NK-92 treated with Interleukin-12 subunit alpha and Interleukin-12 subunit beta, amount 100 ng/mL, for 24 hours (cell line): Measurements from ENCODE around the gene GNAT2.
A peak's percentile ranks its signal among the peaks of the same experiment; 100 is the strongest.

Experiments
- DNase-seq: peaks from one replicate; lab custom pipeline; 2025; lab: John Stamatoyannopoulos, UW

Gene GNAT2

DNA sequence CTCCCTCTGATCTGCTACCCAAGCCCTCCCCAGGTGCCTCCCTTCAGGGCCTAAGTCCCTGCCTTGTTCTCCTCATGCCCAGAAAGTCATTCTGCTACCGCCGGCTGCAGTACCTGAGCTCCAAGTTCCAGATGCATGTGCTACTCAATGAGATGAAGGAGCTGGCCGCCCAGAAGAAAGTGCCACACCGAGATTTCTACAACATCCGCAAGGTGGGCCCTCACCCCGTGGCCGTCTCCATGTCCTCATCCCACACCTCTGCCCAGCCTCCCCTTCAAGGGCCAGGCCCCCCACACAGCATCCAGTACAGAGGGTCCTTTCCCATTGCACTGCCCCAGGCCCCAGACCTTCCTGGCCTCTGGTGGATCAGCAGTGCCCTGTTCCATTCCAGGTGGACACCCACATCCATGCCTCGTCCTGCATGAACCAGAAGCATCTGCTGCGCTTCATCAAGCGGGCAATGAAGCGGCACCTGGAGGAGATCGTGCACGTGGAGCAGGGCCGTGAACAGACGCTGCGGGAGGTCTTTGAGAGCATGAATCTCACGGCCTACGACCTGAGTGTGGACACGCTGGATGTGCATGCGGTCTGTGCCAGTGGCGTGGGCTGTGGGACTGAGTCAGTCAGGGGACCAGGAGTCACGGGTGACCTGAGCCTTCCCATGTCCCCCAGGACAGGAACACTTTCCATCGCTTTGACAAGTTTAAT is 8.4 kb upstream of the GNAT2 start:
- no peak for DNase-seq

DNA sequence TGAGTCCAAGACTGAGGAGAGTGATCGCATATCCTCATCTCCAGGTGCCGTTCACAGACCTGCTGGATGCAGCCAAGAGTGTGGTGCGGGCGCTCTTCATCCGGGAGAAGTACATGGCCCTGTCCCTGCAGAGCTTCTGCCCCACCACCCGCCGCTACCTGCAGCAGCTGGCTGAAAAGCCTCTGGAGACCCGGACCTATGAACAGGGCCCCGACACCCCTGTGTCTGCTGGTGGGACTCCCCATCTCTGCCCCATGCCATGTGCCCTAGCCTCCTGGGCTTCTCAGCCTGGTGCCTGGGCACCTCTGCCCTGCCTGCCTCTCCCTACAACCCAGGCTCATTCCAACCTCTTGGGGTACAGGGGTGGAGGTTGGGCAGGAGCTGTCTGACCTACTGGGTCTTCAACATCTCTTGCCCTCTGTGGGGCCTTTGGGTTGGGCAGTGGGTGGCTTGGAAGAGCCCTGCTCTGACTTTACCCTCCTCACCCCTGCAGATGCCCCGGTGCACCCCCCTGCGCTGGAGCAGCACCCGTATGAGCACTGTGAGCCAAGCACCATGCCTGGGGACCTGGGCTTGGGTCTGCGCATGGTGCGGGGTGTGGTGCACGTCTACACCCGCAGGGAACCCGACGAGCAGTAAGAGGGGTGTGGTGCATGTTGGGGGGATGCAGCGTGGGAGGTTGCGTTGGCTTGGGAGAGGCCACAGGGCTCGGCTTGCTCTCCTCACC is 7.4 kb upstream of the GNAT2 start:
- no peak for DNase-seq

DNA sequence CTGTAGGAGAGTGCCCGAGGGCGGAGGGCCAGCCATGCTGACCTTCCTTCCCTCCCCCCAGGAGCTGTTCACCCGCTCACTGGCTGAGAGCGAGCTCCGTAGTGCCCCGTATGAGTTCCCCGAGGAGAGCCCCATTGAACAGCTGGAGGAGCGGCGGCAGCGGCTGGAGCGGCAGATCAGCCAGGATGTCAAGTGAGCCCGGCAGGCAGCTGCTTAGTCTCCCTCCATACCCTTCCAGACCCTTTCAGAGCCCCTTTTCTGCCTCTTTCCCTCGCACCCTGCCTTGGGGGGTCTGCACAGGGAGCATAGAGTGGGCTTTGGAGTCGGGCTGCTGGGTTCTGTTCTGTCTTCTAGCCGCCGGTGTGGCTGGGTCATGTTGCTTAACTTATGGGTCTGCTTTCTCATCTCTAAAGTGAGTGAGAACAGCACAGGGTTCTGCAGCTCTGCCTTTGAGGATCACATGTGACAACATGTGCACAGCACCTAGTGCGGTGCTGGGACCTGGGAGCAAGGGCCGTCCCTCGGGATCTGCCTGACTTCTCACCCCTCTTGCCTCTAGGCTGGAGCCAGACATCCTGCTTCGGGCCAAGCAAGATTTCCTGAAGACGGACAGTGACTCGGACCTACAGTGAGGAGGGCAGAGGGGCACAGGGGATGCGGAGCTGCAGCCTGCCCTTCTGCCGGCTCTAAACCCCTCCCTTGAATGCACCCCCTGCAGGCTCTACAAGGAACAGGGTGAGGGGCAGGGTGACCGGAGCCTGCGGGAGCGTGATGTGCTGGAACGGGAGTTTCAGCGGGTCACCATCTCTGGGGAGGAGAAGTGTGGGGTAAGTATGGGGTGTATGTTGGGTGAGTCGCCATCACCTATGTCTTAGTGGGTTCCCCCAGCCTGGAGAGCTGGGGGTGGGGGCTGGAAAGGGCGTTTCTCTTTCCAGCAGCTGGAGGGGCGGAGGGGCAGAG is 6.5 kb upstream of the GNAT2 start:
- DNase-seq, result no peak

DNA sequence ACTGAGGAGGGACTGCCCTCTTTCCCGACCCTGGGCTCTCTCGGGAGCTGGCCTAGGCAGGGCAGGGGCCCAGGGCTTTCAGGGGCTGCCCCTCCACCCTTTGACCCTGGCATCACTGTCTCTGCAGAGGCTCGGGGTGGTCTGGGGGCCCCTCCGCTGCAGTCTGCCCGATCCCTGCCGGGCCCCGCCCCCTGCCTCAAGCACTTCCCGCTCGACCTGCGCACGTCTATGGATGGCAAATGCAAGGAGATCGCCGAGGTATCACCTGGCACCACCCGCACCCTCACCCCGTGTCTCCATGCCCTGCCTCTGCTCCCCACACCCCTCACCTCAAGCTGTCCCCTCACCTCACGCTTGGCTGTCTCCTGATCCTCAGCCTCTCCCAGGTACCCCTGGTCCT is 5.8 kb upstream of the GNAT2 start:
- DNase-seq, result no peak

DNA sequence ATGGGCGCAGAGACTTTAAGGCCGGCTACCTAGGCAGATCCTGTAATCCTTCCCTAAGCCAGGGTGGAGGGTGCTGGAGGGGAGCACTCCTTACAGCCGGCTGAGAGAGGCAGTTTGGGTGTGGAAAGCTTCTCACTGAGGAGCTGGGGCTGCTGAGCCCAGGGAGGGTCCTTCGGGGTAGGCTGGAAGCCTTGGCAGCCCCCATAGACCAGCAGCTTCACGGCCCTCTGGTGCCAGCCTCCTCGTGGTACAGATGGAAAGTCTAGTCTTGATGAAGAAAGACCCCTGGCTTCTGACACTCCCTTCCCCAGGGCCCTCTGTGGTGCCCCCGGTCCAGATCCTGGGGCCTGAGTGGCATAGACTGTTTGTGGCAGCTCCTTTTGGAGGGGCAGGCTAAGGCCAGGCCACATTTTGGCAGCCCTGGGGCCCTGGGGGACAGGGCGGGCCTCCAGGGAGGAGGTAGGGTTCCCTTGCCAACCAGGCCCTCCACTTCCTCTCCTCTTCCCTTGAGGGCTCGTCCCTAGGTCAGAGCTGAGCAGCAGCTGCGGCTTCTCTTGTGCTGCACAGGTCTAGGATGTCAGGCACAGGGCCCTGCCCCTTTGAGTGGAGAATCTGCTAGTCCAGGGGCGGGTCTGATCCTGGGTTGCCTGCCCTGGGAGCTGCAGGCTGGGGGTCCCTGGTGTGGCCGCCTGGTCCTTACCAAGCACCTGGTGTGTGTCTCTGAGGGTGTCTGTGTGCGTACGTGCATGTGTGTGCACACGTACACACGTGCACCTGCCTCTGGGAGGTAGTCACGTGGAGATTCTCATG is 5.0 kb upstream of the GNAT2 start:
- no peak for DNase-seq

DNA sequence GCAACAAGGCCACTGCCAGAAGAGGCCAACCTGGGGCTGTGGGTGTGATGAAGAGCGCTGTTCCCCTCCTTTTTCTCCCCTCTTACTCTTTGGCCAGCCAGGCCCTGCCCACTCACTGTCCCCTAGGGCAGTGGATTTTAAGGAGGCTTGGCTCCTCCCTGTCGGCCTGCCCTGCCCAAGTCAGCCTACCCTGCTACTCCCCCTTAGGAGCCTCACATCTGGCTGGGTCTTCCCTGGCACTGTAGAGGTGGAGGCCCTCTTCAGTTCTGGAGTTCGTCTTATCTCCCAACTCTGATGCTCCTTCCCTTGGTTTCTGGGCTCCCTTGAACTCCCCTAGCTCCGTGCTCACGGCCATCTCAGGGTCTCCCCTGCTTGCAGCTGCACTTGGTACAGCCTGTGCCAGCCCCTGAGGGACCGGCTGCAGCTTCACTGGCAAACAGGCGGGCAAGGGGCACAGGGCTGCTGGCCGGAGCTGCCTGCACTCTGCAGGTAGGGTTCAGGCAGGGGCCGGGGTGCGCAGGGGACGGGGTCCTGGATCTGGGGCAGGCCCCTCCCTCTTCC is 4.3 kb upstream of the GNAT2 start:
- DNase-seq, result no peak

DNA sequence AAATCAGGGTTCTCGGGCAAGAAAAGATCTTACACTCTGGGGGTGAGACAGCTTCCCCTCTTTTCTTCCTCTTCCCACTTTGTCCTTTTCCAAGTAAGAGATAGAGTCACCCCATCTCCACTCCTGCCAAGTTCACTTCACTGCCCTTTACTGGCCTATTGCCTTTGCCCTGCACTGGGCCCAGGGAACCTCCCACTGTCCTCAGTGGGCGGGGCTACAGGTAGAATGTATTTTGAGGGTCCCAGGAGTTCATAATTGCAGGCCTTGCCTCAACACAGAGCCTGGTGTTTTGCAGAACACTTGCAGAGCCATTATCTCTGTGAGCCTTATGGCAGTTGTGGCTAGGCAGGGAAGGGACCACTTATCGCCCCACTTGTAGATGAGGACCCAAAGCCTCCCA is 3.5 kb upstream of the GNAT2 start:
- no peak for DNase-seq

DNA sequence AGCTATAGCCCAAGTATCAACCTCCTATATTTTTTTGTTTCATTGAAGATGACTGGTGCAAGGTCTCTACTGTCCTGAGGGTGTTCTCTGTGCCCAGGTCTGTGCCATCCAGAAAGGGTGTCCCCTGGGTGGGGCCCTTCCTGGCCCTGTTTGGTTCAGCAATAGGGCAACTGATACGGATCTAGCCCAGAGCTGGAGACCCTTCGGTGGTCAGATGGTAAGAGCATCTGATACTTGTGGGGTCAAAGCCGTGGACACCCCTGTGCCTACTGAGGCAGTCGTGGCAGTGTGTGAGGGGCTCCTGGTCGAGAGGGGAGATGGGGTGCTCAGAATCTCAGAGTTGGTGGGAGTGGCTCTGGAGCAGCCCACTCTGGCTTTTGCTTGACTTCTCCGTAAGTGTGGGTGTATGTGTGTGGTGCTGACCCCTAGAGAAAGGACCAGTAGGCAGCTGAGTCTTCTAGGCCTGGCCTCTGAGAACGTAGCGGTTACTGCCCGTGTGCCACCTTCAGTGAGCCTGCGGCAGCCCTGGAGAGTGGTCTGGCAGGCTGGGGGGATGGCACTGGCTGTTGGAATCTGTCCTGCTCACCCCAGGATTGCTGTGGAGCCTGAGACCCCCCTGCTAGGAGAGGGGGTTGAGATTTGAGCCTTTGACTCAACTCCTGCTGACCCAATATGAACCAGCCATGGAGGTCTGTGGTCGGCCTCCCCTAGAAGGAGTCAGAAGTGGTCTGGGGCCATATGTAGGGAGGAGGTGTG is 2.9 kb upstream of the GNAT2 start:
- DNase-seq, result no peak

DNA sequence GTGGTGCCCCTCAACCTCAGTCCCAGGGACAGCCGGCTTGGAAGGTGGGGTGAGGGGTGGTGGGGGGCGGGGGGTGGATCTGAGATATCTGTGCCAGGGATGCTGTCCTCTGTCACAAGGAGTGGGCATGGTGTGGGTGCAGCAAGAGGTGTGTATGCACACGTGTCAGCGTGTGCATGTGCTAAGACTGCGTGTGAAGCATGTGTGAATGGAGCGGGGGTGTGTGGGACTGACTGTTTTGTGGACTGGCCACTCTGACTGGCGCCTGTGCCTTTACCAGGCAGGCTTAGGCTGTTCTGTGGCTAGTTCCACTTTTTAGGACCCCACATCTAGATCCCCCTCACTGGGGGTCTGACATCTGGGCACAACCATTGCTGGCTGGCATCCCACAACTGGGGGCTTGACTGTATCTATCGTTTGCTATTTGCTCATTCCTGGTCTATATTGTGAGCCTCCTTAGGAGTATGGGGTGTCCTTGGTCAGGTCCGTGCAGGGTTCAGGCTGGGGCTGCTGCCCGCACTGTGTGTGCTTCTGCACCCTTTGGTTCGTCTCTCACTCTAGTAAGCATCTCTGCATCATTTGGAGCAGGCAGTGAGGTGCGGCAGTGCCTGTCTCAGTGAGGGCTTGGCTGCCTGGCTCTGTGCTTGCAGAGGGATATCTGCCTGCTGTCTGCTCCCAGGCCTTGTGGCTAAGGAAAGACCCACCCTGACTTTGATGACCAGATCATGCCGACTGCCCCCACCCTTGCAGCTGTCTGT is 2.1 kb upstream of the GNAT2 start:
- DNase-seq, result no peak

DNA sequence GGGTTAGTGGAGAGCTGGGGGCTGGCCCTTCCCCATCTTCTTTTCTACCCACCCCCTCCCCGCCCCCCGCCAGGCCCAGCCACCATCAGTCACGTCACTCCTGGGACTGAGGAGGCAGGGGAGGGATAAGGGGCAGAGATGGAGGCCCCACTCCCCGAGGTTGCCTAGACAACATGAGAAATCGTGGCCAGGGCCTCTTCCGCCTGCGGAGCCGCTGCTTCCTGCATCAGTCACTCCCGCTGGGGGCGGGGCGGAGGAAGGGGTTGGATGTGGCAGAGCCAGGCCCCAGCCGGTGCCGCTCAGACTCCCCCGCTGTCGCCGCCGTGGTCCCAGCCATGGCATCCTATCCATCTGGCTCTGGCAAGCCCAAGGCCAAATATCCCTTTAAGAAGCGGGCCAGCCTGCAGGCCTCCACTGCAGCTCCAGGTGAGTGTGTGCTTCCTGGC is 1.4 kb upstream of the GNAT2 start:
- DNase-seq, result peak; percentile 96

DNA sequence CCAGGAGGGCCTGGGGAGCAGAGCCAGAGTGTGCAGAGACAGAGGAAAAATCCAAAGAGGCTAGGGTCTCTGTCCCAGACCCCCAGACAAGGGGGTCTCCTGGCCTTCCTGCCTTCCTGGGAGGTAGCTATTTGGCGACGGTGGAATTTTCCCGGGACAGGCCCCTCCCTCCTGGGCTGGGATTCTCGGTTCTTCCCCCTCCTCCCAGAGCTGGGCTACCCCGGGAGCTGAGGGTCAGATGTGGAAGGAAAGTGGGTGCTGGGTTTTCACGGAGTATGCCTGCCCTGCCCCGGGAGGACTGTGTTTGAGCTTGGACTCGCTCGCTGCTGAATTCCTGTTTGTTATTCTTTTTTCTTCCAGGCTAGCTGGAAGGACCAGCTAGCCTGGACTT is 980 bp upstream of the GNAT2 start:
- no peak for DNase-seq

DNA sequence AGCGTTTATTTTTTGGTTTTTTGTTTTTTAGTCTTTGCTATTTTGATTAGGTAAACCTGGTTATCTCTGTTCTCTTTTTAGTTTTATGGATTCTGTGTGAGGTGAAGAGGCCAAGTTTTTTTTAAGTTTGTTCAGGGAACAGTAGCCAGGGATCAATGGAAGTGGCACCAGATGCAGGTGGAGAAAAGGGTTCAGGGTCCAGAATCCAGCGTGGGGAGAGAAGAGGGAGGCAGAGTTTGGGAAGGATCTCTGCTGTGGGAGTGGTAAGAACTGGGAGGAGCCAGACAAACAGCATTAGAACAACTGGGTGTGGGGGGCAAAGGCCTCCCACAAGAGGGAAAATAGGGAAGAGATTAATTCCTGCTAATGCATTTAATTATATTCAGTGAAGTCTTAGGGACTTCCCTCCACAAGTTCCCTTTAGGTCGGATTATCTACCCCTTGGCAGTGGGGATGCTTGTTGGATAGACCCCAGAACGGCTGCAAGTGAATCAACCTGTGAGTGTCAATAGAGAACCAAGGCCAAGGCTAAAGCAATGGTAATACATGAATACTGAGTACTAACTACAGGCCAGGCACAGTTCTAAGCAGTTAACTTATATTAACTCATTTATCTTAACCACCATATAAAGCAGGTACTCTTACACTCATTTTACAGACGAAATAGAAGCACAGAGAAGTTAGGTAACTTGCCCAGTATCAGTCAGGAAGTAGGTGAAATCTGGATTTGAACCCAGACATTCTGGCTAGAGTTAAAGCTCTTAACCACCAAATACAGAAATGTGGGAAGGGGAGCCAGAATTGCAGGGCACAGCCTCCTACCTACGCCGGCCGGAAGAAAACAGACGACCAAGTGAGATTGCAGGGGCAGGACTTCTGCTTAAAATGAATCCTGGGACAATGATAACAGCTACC is 498 bp downstream of the GNAT2 start:
- no peak for DNase-seq

DNA sequence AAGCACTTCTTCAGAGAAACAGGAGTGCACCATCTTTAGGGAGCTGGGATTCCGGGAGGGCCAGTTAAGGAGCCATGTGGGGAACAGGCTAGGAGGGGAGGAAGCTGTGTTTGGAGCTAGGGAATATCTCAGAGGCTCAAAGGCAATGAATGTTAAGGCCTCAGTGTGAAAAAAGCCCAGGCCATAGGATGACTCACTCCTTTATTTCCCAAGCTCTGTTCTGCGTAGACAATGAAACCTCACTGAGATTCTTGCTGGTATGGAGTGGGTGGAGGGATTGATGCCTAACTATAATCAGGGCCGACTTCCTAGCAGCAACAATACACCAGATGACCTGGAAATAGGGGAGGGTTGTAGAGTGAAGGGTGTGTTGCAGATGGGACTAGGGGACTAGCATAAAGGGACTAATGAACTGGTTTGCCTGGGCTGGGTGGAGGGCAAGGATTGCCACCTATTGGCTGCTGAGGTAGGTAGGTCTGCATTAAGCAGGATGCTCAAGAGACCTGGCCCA is 2.1 kb downstream of the GNAT2 start:
- DNase-seq, result peak; percentile 25

DNA sequence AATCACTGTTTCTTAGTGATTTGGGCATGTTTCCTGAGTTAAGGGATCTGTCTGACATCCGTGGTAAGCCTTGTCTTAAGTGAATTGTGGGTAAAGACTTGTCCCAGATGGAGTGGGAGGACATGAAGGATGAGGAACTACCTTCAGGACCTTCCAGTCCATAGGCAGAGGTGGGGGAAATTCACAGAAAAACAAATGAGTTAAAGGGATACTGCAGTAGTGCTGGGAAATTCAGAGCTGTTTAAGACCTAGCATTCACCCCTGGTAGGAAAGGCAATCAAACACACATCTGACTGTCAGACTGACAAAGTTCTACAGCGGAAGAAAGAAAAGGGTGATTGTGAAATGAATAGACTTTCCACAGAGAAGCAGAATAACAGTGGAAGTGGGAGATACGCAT is 3.0 kb downstream of the GNAT2 start:
- no peak for DNase-seq

DNA sequence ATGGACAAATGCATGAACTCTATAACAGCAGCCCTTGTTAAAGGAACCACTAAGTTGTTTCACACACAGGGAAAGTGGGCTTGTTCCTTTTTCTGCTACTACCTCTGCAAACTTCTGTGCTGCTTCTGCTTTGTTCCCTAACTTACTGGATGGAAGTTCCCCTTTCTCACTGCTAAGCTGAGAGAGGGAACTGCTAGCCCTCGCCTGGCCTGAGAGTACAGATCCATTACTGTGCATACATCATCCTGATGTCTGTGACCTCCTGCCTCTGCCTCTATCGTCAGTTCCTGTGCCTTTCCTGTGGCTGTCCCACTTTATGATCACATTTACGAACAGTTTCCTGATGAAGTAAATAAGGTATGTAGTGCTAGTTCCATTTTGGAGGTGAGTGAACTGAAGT is 3.5 kb downstream of the GNAT2 start:
- DNase-seq, result no peak

DNA sequence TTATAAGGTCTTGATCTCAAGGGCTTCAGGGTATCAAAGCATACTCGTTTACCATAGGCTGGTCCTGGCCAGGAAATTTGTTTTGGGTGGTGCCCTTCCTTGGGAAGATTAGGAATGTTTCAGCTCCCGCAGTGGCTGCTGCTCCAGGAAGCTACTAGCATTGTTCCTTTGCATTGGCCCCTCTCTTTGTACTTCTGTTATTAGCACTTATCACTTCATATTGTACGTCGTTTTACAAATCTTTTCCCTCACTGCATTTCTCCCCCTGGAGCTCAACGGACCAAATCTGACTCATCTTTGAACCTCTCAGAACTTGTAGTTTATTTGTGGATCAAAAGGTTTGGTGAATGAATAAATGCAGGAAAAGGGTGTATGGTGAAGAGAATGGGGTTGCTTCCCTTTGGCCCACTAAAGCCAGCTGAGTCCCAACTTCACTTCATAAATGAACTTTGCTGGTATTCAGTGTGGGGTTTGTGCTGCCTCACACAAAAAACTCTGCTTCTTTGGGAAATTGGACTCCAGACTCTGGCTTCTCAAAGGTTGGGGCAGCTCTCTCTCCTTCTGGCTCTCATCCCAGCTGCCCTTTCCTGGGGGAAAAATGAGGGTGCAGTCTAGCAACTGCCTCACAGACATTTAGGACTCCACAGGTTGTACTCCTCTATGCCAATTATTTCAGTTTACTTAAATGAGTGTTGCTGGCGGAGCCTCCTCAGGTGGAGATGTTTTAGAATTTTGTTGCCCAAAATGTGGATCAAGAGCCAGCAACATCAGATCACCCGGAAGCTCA is 5.9 kb downstream of the GNAT2 start:
- DNase-seq, result no peak

DNA sequence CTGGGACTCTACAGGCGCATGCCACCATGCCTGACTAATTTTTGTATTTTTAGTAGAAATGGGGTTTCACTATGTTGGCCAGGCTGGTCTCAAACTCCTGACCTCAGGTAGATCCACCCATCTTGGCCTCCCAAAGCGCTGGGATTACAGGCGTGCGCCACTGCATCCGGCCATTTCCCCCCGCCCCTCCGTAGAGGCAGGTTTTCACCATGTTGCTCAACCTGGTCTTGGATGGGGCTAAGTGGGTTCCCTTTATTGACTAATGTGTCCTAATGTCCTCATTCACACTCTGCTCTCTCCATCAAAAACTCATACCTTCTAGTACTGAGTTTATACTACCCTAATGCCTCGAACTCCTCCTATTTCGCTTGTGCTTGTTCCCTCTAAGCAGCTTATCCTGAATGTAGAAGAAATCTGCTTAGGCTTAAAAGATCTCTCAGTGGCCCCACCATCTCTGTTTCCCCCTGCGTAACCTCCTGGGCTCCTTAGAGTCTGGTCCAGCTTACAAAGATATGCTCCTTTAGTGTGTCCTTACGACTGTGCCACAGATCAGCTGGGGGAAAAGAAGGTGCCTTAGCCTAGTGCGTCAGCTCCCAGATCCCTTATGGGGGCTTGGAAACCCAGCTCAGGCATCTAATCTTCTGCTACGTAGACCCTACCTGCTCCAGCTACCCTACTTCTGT is 8.0 kb downstream of the GNAT2 start:
- DNase-seq, result no peak
